Fibroblast of skin of scalp (primary cell): ENCODE measurements around the gene XCL1.
"Not testable (repeated sequence)": the region's sequence is repeated elsewhere in the genome, so short reads cannot be mapped to it uniquely, and the experiment has no call there.

Source experiments
- DNase-seq: peaks from one replicate; pipeline ENCODE4 v3.0.0-alpha.2; 2013

XCL1 gene

DNA sequence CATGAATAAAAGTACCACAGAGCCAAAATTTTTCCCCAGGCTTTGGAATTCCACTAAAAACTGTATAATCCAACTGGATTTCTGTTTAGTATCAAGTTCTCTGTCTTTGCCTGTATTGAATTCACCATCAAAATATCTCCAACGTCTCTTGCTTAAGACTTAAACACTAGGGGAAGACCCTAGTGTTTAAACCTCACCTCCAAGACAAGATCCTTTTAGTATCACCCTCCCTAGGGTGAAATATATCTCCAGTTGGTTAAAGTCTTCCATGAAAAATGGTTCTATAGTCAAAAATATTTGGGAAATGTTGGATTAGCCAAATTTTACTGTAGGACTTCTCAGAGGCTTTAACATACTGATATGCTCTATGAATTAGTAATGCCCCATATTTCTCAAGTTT, 8.1 kb upstream of the XCL1 start:
- no peak for DNase-seq

DNA sequence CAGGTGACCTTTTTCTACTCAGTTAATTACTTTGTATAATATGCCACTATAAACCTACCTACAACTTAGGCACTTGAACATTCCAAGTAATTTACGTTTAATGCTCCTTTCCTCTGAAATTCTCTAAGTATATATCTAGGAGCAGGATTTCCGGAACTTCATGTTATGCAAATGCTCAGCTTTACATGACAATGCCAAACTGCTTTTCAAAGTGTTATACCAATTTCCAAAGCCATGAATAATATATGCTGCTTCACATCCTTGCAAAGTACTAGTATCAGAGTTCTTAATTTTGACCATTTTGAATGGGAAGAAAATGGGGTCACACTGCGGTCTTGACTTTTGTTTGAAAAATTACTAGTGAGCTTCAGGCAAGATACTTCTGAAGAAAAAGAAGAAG, 5.8 kb upstream of the XCL1 start:
- no peak for DNase-seq

DNA sequence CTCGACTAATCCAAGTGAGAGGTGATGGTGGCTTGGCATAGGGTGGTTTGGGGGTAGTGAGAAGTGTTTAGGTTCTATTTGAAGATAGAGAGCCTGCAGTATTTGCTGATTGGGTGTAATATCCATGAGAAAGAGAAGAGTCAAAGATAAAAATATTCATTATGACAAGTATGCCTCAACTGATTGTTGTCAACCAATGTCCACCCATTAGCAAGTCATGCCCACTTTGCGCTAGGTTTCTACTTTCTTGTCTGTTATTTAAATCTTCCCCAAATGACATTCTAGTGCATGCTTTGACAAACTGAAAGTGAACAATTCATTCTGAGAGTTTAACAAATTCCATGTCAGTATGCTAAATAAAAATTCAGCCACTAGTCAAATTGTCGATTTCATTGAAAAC, 3.8 kb upstream of the XCL1 start:
- DNase-seq: no peak

DNA sequence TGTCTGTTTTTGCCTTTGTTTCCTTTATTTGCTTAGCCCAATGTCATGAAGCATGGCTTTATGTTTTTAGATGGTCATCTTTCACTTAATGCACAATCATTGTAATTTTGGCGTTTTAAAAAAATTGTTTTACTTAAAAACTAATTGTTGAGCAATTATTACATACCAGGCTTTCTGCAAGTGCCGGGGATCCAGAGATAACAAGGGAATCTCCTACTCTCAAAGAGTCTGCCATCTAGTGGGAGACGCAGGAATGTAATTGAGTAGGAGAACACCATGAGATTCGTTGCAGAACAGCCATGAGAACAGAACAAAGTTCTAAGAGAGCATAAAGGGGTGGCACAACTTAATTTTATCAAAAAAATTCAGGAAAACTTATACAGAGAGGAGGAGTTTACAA, 2.2 kb upstream of the XCL1 start:
- peak; percentile 49 for DNase-seq

DNA sequence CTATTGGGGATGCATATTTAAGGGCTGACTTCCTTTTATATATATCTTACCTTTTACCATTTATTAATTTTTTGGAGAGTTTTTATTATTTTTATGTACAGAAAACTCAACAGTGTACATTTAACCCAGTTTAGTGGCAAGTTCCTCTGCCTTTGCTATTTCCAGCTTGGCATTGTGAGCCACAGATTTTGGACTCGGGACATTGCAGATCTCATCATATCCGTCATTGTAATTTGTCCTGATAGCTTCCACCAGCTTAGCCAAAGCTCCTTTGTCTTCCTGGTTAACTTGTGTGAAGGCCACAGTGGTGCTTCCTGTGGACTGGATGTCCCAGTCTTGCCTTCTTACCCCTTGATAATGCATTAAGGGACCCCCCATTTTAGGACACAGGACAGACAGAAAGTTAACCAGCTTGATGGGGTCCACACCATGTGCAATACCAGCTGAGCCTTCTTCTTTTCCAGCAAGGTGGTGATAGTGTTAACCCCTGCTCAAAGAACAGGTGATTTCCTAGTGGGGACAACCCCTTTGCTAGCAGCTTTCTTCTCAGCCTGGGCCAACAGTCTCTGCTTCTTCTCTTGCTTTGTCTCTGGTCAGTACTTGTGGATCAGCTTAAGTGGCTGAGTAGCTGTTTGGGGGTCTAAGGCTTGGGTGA, 2.3 kb downstream of the XCL1 start:
- not testable (repeated sequence) for DNase-seq

DNA sequence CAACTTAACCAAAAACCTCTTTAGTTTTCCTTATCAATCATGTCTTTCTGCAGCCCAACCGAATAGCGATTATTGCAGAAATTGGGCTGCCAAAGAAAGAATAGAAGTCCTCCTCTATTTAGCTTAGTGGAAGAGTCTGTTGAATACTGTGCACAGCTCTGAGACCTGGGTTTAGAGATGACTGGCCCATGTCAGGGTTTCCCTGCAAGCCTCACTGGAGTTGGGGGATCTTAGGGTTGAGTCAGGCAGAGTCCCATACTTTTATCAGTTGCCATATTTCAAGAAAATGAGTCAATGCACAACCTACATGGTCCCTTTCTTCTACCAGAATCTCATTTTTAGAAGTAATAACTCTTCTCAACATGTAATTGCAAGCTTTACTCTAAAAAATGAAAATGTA, 3.9 kb downstream of the XCL1 start:
- DNase-seq: not testable (repeated sequence)

DNA sequence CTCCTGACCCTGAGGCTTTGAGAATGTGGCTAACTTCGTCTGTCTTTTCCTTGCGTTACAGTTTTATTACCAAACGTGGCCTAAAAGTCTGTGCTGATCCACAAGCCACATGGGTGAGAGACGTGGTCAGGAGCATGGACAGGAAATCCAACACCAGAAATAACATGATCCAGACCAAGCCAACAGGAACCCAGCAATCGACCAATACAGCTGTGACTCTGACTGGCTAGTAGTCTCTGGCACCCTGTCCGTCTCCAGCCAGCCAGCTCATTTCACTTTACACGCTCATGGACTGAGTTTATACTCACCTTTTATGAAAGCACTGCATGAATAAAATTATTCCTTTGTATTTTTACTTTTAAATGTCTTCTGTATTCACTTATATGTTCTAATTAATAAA, 4.6 kb downstream of the XCL1 start:
- DNase-seq: not testable (repeated sequence)

DNA sequence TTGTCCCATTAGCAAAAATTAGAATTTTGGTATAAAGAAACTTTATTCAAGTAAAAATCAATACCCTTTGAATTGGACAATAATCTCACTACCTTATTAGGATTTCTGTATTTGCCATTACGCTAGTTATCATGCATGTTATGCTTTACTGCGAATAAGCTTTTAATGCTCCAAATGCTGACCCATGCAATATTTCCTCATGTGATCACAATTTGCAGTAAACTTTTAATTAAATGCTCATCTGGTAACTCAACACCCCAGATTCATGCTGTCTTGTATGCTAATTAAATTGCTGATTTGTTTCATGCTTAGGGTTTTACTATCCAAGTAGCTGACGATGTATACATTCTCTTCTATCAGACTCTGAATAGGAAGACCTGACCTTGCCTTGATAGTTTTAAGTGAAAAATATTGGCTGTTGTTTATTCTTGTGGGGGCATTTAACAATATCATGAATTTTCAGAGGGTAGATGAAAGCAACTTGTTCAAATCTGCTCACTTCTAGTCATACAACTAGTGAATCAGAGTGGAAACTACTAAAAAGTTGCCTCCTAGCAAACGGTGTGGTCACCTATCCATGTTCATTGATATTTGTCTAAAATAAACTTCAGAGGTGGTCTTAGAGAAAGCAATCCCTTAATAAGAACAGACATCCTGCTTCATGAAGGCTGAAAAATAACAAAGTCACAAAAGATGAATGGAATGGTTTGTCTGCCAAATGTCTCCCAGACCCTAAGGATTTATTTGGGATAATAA, 5.6 kb downstream of the XCL1 start:
- DNase-seq: no peak

DNA sequence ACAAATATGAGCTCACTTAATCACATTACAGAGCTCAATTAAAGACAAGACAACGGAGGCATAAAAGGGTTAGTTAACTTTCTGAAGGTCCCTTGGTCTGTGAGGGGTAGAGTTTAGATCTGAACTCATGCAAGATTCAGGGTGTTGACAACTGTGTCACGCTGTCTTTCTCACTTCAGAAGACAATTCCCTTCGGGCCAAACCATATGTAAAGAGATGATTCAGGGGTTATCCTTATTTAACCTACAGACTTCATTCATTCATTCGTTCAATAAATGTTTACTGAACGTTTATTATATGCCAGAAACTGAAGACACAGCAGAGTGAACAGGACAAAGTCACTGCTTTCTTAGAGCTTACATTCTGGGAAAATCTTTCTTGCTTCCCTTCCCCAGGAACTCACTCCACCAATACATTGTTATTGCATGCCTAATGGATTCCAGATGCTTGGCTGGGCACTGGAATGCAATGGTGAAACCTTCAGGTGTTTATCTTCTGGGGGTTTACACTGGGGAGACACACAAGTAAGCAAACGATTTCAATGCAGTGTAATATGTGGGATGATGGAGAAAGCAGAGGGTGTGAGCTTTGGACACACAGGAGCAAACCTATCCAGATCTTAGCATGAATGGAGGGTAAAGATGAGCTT, 6.4 kb downstream of the XCL1 start:
- peak; percentile 41 for DNase-seq

DNA sequence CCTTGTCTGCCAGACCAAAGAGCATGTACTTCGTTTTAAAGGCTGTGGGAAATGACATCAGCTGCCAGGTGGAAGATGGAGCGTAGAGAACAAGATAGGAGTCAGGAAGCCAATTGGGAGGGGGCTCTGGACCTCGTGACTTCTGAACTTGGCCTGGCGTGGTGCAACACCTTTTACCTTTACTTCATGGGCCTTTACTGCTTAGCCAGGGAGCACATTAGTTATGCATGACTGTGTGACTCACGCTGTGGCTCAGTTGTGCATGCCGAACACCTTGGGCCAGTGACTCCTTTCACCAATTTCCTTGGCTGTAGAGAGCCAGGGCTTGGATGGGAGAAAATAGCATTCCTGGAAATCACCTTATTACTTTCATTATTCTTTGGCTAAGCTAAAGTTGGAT, 7.2 kb downstream of the XCL1 start:
- DNase-seq: no peak

DNA sequence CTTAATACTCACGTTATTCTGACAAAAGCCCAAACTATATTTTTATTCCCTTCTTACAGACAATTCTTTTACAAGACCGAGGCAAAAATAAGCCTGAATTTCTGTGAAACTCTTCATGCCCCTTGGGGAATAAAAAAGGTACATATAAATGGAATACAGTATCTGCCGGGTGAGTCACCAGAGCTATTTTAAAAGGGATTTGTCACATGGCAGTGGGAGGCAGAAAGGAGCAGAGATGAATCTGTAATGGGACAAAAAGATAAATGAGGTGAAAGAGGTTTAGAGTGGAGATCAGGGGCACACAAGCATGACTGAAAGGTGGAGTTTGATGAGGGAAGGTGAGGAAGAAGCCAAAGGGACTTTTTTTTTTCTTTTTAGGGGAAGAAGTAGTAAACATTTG, 8.8 kb downstream of the XCL1 start:
- peak; percentile 20 for DNase-seq

DNA sequence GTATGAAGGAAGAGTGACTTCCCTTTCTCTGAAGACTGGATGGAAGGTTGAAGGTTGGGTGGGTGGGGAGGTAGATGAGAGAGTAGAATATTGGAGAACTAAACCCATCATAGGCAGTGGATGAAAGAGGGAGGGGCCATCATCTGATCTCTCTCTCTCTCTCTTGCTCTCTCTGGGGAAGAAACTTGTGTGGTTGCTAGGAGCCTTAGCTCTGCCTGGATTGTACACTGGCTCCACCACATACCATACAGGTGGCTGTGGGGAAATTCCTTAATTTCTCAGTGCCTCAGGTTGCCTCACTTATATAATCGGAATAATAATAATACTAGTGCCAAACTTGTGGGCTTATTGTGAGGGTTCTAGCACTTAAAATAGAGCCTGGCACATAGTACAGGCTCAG, 9.5 kb downstream of the XCL1 start:
- DNase-seq: no peak

DNA sequence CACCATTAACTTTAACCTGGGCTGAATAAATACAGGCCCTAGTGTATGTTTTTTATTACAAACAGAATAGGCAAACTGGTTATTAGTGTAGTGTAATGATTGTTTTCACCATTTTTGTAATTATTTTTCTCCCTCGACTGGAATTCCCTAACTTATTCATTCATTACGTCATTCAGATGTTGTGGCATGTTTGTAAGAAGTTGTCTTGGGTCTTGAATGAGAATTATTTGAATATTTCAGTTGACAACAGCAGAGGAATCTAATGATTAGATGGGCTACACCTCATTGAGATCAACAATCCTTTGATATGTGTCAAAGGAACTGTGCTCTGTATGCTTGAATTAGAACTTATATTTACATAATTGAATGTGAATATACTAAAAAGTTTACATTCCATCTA, 12.8 kb downstream of the XCL1 start:
- no peak for DNase-seq

DNA sequence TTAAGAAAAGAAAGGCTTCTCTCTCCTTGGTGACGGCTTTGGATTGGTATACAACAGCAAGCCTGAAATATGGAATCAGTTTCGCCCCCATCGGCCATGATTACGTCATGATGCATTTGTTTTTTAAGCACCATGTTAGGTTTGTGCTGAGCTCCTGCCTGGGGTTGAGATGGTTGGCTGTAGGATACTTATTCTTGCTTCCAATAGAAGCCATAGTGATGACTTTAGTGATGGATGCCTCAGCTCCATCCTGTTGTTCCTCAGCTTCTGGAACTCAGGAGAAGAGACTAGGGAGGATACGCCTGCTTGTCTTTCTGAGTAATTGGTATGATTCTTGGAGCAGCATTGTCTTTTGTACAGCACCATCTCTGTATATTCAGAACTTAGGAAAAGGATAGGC, 14.7 kb downstream of the XCL1 start:
- DNase-seq: no peak

DNA sequence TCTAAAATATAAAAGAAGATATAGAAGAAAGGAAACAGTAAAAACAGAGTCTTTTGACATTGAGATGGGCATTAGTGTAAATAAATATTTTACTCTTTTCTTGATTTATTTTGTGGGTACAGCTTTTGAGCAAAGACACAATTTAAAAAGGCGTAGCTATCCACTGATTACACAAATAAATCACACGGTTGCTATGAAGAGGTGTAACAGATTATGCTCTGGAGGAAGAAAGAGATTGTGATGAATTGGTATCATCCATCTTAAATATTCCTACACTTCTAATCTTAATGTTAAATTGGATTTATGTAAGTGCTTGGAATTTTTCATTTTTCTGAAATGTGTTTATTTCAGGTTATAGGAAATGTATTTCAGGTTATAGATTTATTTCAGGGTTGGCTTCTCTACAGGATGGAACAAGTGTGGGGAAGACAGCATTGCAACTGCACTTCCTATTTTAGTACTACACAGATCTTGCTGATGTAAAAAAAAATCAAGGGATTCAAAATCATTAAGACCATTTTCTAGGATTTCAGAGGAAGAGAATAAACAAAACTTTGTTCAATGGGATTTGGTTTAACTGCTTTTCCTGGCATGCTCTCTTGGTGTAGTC, 15.3 kb downstream of the XCL1 start:
- DNase-seq: no peak

DNA sequence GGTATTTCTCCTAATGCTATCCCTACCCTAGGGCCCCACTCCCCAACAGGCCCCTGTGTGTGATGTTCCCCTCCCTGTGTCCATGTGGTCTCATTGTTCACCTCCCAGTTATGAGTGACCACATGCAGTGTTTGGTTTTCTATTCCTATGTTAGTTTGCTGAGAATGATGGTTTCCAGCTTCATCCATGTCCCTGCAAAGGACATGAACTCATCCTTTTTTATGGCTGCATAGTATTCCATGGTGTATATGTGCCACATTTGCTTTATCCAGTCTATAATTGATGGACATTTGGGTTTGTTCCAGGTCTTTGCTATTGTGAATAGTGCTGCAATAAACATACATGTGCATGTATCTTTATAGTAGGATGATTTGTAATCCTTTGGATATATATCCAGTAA, 19.0 kb downstream of the XCL1 start:
- DNase-seq: not testable (repeated sequence)

DNA sequence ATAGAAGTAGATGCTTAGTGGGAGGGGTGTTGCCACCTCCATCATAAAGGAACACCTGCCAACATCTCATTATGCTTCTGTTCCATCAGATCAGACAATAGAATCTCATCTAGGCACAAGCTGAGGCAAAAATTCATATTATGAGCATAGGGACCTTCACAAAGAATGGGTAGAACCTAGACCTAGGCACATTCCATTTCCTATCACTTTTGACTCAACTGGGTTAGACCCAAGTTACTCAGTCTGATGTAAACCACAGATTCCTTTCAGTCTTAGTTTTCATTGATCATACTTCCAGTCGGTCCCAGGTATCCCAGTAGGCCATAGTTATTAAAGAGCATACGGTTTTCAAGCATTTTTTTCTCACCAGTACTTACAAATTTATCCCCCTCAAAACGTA, 21.7 kb downstream of the XCL1 start:
- DNase-seq: no peak

DNA sequence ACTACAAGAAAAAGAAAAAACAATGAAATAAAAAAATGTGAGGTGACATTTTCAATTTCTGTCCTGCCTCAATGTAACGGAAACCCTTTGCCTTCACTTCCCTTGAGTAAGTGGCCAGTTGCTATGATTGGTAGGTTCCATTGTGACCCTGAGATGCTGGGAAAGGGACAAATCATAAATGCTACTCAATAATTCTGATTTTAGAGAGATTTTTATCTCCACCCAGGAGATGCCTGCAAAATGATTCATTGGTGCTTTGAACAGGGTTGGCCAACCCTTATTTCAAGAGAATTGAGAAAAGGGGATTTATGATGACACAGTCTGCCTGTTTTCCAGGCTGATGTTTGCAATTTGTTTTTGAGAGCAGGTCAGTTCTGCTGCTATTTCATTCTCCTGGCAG, 22.5 kb downstream of the XCL1 start:
- no peak for DNase-seq

DNA sequence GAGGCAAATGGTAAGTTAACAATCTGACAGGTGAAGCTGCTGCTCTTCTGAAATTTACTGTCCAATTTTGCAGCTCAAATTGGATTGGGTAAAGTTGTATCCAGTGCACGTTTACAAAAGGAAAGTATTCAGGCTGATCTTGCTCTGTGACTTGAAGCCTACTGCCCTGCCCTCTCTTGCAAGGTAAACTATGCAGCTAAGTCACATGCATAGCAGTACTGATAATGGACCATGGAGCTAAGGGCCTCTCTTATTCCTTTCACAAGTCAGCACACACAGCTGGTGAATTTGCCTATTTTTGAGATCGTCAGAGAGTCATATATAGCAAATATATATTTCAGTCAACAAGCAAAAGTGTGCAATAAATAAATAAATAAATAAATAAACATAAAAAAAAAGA, 23.2 kb downstream of the XCL1 start:
- no peak for DNase-seq

DNA sequence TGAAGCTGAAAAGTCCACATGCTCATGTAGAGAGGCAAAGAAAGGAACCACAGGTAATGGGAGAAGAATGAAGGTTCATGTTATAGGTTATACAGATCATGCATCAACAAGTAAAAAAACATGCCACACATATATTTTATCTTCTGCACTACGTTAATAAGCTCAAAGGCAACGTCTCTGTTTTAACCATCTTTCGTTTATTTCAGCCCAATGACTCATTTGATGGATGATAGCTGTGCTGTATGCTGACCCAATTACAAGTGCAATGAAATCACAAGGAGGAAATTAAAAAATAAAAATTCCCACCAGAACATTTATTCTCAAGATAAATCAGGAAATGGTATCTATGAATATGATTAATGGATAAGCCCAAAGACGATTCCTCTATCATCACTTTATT, 24.6 kb downstream of the XCL1 start:
- no peak for DNase-seq

DNA sequence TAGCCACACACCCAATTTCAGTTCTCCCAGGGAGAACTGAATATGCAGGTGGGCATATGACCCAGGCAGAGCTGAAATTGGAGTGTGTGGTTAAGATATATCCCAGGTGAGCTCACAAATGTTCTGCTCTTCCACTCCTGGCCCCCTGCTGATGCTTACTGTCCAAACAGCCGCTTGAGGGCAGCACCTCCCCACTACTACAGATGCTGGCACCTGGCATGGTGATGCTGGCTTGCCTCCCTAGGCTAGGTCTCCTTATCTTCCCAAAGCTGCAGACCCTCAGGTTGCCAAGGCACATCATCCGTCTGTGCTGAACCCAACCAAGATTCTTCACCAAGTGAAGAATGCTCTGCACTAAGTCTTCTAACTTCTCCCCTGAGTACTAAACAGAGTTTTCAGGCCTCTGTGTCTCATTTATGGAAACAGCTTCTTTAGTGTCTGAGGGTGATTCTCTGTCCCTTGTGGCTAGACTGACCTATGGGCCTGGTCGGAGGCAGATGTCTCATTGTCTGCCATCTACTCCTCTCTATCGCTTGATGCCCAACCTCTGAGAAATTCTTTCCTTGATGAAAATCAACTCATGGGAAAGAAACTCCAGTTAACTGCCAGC, 27.2 kb downstream of the XCL1 start:
- peak; percentile 63 for DNase-seq

DNA sequence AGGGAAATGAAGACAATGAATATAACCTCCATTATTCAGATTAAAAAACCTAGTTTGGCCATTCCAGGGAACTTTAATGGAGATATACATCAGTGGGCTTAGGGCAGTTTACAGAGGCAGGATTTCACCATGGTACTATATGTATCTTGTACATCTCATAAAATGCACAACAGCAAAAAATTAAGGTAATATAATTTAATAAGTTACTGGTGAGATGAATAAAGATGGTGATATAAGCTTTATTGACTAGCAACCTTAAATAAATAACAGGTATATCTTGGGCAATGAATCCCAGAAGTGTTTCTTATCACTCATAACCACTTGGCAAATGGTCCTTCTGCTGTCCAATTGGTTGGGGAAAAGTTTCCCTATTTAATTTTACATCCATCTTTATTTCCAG, 29.0 kb downstream of the XCL1 start:
- no peak for DNase-seq

DNA sequence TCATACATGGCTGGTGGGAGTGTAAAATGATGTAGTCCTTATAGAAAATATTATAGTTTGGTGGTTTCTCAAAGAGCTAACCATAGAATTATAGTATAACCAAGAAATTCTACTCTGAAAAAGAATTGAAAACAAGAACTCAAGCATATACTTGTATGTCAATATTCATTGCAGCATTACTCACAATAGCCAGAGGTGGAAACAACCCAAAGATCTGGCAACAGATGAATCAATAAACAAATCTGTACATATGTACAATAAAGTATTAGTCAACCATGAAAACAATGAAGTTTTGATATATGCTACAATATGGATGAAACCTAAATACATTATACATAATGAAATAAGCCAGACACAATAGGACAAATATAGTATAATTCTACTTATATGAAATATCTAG, 29.7 kb downstream of the XCL1 start:
- DNase-seq: no peak
